HG02588 (cell line): ENCODE data around the gene CACNA1F.

Experiments used
- ATAC-seq: cut with Tn5 transposase; IDR thresholded peaks from one replicate; pipeline ENCODE4 v1.9.1; 2021; ENCODE audit warnings: mild to moderate bottlenecking, moderate library complexity; ENCODE audit not compliant: unreplicated experiment

Gene CACNA1F

GRCh38 chrX:49231333-49232000 lies 1.7 kb downstream of the CACNA1F start:
- ATAC-seq = no peak

- ATAC-seq = peak; percentile 73
Measured at GRCh38 chrX:49230500-49231232, 2.5 kb downstream of the CACNA1F start.

DNA sequence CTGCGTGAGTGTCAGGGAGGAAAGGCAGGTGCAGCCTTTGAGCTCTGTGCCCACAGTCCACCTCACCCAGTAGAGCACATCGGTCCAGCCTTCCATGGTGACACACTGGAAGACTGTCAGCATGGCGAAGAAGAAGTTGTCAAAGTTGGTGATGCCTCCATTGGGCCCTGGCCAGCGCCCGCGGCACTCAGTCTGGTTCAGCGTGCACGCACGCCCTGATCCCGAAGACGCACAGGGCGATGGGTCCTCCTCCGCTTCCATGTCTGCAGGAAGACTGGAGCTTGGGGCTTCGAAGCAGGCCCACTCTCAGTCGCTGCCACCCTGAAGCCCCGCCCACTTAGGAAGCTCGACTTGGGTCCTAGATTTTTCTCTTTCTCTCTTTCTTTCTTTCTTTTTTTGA lies 5.0 kb downstream of the CACNA1F start:
- ATAC-seq = no peak

DNA sequence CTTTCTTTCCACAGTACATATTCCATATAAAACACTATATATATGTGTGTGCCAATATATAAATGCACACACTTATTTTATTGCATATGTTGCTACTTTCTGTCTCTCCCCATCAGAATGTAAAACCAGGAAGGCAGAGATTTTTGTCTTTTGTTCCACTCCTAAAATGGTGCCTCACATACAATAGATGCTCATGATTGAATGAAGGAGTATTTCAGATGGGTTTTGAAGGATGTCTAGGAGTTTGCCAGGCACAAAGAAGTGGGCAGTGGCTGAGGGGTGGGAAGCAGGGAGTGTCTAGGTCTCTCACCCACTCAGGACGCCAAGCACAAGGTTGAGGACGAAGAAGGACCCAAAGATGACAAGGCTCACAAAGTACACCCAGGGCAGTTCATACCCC lies 5.4 kb downstream of the CACNA1F start:
- ATAC-seq = no peak

GRCh38 chrX:49226946-49227345 lies 6.2 kb downstream of the CACNA1F start:
- no peak for ATAC-seq

DNA sequence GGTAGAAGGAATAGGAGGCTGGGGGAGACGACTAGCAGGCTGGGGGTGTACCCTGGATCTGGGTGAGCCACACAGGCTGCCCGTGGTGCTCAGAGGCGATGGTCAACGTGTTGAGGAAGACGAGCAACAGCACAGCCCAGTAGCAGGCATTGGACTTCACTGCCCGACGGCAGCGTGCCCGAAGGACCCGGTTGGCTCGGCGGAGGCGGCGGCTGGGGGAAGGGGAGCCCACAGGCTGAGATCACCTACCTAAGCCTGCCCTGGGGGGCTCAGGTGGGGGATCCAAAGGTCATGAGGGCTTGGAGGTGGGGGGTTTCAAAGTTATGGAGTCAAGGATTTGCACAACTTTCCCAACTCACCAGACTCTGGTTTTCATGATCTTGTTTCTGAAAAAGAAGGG lies 7.3 kb downstream of the CACNA1F start:
- no peak for ATAC-seq

GRCh38 chrX:49221868-49222267 lies 11.3 kb downstream of the CACNA1F start:
- no peak for ATAC-seq

GRCh38 chrX:49220100-49220499 lies 13.0 kb downstream of the CACNA1F start:
- no peak for ATAC-seq

GRCh38 chrX:49214996-49215526 lies 18.1 kb downstream of the CACNA1F start:
- no peak for ATAC-seq

- ATAC-seq = no peak
Measured at GRCh38 chrX:49214416-49214815, 18.7 kb downstream of the CACNA1F start.

GRCh38 chrX:49212861-49213260 lies 20.3 kb downstream of the CACNA1F start:
- ATAC-seq = no peak

DNA sequence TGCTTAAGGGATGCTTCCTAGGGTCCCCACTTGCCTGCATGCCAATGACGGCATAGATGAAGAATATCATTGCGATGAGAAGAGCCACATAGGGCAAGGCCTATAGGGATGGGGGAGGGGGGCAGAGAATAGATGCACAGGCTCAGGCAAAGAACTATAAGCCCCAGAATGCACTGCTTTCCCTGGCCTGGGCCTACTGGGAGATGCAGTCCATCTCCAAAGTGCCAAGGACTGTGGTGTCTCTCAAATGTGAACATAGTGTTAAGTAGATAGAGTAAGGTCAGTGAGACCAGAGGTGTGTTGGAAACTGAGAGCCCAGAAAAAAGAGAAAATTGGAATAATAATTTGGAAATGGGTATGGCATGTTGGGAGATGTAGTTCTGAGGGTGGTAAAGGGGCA lies 20.9 kb downstream of the CACNA1F start:
- no peak for ATAC-seq

GRCh38 chrX:49211074-49211473 lies 22.1 kb downstream of the CACNA1F start:
- no peak for ATAC-seq

DNA sequence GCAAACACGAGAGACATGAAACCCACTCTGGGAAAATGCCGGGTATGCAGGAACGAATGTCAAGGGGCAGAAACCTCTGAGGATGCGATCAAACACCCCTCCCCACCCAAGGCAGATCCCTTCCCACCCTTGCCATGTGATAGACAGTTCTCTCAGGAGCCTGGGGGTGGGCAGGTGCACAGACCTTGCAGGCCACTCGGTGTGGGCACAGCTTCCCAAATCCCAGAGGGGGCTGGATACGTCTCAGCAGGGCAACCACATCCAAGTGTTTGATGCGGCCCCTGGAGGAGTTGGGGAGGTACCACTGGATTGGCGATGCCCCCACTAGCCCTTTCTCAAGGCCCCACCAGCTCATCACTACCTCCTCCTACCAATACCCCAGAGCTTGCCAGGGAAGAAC lies 22.7 kb downstream of the CACNA1F start:
- no peak for ATAC-seq

DNA sequence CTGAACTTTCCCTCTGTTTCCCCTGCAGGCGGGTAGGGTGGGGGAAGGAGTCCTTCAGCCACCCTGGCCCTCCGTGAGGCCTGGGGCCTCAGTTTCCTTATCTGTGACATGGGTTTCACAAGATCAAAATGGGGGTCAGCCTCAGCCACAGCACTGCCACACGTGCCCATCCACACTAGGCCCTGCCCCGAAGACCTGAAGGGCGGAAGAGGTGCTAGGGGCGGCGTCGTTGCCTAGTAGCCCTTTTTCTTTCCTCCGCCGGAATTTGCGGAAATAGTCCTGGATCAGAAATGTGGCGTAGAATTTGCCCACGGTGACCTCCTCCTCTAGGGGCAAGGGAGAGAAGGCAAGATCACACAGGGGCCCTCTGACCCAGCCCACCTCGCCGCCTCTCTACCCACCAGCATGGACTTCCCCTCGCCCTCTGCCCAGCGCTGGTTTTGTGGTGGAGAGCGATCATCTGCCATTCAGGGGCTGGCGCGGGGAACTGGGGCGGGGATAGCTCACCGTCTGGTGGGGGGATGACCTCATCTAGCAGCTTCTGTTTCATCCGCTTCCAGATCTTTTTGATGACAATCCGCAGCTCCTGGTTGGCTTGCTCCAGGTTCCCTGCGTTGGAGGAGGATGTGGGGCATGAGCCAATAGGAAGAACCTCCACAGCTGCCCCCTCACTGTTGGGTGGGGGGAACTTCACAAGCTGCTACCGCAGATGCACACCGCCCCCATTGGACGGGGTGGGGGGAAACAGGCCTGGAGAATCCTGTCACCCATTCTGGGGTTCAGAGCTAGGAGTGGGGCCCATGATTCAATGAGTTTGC lies 23.5 kb downstream of the CACNA1F start:
- ATAC-seq = no peak

DNA sequence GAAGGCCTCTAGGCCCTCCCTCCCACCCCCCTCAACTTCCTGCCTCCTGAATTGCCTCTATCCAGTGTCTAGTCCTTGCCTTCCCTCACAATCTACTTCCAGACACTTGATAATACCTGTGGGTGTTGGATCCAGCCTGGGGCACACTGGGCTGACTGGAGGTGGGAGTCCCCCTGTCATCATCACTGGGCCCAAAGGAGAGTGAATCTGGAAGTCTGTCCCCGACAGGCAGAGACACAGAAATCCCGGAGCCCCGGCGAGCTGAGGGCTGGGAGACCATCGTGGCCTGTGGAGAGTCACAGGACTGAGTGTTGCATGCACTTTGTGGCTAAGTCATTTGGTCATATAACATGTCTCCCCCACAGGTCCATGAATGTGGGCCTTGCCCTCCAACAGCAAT lies 24.7 kb downstream of the CACNA1F start:
- no peak for ATAC-seq

- no peak for ATAC-seq
Measured at GRCh38 chrX:49206543-49206942, 26.6 kb downstream of the CACNA1F start.

DNA sequence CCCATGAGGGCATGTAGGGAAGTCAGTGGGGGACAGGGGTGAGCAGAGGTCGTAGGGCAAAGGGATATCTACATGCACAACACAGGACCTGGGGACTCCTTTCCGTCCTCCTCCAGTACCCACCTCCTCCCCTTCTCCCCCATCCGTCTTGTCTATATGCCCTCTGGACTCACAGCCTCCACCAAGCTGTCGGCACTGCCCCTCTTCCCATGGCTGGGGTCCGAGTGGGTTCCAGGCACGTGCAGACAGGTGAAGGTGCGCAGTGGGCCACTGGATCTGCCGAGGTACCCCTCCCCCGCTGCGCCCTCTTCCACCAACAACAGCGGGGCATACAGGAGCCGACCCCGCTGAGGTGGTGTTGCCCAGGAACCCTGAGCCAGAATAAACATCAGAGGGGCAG lies 27.7 kb downstream of the CACNA1F start:
- no peak for ATAC-seq

- ATAC-seq = no peak
Measured at GRCh38 chrX:49204709-49205108, 28.4 kb downstream of the CACNA1F start.

GRCh38 chrX:49204017-49204416 lies 29.1 kb downstream of the CACNA1F start:
- no peak for ATAC-seq

- no peak for ATAC-seq
Measured at GRCh38 chrX:49203536-49203935, 29.6 kb downstream of the CACNA1F start.

DNA sequence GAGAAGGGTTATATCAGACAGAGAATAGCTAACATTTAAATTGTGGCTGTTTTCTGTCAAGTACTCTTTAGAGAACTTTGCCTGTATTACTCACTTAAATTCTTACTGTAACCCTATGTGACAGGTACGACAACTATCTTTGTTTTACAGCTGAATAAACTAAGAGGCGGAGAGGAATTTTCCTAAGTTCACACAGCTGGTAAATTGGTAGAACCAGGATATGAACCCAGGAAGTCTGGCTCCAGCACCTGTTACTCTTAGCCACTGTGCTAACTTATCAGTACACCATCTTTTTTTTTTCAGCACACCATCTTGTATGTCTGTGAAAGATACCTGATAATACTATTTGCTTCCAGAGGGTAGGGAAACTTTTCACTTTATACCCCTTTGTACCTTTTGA lies 31.1 kb downstream of the CACNA1F start:
- no peak for ATAC-seq
